Stimulated activated CD4-positive, alpha-beta T cell treated with anti-CD3 and anti-CD28 coated beads, TNF-alpha, amount 100 ng/mL, for 1 hour (primary cell): ENCODE data around the gene CBLB.
"Not testable (repeated sequence)": the region's sequence is repeated elsewhere in the genome, so short reads cannot be mapped to it uniquely, and the experiment has no call there.

Experiments
- DNase-seq, 3 donors: peaks; one replicate each; pipeline ENCODE4 v3.0.0-alpha.2; 2020; ENCODE audit warnings: low read depth in 3 of 3, low spot score in 1 of 3

CBLB gene

DNA sequence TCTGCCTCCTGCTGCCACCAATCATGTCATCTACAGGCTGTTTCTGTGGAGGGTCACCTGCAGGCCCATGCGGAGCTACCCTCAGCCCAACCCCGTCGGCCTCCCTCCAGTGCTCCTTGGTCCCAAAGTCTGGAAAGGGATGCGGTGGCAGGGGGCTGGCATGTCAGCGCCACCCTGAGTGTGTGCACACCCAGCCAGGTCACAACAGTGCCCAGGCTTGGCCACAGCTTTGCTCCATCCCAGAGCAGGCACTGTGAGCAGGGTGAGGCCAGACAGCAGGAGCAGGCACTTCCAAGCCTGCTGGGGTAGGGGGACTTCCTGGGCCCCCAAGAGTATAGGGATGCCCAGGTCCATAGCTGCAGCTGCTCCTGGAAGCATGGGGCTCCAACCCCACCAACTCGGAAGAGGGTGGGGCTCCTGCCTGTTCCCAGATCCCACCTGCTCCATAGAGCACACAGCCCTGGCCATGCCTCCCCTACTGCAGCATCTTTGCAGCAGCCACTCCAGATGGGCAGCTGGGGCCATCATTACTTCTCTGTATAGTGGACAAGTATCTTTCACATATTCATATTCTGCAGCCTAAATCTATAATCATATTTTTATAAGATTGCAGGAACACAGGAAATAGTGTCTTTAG is 109.3 kb downstream of the CBLB start:
- DNase-seq: no peak

DNA sequence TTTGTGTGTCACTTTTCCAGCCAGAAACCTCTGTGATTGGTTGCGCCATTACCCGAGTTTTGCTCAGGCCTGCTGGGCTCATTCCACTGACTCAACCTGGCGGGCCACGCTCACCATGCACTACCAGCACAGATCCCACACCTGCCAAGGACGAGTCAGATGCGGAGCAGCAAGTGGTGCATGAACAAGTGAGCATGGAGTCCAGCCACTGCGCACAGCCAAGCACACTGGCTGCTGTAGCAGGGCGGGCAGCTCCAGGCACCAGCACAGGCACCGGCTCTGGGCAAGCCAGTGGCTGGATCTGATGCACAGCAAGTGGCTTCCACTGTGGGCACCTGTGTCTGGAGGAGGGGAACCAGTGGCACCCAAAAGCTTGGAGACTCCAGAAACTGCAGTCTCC is 110.4 kb downstream of the CBLB start:
- DNase-seq: no peak

DNA sequence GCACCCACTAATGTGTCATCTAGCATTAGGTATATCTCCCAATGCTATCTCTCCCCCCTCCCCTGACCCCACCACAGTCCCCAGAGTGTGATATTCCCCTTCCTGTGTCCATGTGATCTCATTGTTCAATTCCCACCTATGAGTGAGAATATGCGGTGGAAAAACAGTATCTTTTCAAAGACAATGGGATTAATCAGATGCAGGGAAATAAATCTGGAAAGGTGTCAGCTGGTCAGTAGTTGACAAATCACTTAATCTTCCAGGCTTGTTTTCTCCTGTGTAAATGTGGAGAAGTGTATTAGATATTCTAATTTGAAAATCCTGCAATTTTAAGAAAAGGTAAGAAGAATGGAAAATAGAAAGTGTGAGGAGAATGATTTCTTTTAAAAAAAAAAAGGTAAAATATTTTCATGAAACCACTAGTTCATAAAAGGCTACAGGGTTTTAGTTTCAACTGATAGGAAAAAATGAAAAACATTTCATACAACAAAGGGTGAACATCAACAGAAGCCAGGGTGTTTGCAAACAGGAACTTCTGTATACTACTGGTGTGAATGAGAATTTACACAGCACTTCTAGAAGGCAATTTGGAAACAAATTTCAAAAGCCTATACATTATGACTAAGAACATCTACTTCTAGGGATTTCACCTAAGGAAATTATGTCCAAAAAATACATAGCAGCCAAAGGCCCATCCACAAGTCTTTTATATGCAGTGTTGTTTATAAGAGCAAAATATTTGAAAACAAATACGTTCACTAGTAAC is 113.5 kb downstream of the CBLB start:
- DNase-seq: no peak

DNA sequence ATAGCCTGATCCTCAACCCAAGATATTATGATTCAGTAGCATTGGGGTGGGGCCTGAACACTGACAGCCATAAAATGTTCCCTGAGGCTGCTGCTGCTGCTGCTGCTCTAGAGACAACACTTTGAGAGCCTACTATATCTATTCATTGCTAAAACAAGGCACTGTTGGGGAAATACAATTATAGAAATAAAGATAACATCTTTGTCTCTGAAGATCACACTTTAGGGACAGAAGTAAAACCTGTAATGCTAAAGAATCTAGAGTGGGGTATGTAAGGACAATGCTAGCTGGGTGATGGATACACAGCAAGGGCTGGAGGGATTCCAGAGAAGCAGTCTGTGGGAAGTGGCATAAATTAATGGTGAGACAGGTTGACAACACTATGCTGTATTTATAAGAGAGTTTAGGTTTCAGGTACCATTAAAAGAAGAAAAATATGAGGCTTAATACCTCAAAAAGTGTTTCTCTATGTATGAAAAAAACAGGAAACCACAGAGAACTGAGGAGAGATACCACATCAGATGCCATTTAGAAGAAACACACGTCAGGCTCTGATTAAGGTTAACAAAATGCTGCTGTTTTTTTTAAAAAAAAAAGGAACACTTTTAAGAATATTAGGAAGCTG is 115.9 kb downstream of the CBLB start:
- DNase-seq: no peak

DNA sequence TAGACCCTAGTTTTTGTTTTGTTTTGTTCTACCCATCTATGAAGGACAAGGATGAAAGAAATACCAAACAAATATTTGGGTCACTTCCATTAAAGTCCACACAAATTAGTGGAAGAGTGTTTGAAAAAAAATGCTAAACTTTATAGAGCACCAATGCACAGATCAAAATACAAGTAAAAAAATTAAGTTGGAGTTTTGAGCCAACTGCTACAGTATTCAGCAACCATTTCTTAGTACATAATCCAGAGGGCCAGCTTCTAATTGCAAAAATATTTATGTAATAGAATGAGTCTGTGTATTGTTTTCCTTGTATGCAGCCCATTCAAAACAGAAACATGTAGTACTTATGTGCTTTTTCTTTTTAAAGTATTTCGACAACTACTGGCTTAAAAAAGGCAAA is 121.1 kb downstream of the CBLB start:
- no peak for DNase-seq

DNA sequence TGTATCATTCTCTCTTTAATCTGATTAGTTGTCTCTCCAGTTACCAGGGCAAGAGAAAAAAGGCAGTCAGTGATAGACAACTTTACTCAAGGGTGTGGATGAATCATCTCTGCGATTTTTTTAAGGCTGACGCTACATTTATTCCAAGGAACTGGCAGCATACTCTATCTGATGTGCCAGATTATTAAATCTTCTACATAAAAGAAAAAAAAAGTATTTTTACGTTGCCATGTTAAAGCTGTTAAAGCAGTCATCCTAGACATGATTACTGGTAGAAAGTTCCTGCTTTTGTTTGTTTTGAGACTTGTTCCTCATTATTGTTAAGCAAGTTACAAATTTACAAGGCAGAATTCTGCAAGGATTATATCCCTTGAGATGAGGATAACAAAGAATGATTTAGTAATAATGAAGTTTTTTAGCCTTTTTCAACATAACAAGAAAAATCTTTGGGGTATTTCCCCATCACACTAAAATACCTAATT is 121.7 kb downstream of the CBLB start:
- no peak for DNase-seq

DNA sequence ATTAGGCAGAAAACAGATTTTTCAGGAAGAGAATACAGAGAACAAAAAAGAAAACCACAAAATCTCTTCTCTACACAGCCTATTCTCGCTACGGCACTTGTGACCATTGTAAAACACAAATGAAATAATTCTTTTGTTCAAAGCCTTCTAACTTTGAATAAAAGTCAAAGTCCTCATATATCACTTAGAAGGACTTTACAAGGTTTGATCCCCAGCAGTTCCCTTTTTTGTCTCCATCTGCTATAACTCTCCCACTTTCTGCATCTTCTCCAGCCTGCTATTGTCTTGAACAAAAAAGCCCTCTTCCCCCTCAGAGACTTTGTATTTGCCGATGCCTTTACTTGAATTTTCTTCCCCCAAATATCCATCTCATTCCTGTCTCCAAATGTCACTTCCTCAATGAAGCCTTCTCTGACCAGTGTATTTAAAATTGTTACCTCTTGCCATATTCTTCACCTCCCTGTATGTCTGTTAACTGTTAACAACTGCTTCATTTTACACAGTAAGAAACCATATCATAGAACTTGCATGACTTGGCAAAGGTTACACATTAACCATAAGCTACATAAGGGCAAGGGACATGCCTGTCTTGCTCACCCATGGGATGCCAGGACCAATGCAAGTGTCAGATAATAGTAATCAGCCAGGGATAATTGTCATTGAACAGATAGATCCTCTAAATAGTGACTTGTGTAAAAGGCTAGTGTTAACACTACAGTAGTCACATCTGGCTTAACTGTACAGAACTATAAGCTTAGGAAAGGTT is 122.4 kb downstream of the CBLB start:
- no peak for DNase-seq

DNA sequence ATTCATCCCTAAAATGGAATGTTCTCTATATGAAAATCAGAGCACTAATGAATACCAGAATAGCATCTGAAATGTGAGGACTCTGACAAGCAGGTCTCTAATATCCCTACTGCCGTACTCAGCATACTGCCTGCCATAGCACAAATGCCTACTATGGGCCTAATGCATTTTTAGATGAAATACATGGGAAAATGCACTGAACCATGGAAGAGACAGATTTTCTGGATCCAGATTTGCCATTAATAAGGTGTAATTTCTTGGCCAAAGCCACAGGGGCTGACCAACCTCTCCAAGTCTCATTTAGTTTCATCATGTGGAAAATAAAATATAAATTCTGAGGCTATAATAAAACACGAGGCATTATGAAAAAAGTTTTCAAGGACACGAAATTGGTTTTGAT is 123.8 kb downstream of the CBLB start:
- DNase-seq: no peak

DNA sequence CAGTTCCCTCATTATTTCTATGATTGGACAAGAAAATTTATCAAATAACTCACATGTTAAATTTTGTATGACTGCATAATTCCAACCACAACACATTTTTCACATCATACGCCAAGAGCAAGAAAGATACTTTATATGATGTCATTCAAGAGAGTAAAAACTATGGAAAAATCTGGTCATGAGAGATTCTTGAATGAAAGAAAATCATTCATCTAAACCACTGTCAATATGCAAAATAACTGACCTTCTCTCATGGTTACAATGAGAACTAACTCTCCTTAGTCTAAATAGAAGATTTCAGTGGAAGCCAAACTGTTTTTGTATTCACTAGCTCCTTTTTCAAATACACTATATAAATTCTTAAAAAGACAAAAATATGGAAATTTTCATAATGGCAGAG is 124.6 kb downstream of the CBLB start:
- no peak for DNase-seq

DNA sequence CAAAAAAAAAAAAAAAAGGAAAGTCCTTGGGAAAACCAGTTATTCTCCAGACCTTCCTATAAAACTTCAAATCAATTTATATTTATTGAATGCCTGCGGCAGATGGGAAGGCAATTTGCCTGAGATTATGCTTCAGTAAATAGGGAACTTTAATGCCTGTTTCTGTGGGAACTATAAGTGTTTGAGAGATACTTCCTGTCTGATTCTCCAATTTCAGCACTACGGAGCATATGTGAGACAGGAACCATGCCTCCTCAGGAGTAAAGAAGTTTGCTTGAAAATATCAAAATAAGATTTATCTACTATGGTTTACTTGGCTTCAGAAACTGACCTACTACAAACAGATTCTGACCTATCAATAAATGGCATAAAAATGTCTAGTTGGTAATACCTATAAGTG is 135.5 kb downstream of the CBLB start:
- no peak for DNase-seq

DNA sequence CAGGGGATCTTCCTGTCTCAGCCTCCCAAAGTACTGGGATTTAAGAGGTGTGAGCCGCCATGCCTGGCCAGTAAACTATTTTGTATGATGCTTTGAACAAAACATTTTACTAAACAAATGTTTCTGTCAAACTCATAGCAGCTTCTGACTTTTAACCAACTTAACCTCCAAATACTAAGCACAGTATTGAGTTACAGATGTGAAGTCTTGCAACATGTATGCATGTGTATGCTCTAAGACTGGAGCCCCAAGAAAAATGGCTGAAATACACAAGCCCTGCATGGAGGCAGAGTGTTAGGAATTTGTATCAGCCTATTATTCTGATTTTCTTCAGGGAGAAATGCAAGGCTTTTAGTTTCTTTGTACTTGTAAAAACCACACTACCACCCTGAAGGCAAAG is 137.1 kb downstream of the CBLB start:
- DNase-seq: no peak

DNA sequence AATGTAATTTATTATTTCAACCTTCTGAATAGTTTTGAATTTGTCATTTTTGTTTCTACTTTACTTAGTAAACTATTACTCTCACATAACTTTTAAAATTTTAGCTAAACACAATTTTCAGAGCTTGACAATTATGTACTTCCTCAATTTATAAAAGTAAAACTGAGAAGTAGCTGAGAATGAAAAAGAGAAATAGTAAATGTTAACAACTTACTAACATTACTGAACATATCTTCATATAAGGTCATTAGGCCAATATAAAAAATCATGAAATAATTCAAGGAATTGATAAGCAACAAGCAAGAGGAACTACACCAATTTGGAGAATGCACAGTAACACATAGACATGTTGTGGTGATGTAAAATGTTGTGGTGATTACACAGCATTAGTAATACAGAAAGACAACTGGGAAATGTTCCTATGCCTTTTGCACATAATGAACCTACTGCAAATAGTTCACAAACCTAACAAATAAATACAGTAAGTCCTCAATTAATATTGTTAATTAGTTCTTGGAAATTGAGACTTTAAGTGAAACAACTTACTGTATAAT is 137.9 kb downstream of the CBLB start:
- DNase-seq: no peak

DNA sequence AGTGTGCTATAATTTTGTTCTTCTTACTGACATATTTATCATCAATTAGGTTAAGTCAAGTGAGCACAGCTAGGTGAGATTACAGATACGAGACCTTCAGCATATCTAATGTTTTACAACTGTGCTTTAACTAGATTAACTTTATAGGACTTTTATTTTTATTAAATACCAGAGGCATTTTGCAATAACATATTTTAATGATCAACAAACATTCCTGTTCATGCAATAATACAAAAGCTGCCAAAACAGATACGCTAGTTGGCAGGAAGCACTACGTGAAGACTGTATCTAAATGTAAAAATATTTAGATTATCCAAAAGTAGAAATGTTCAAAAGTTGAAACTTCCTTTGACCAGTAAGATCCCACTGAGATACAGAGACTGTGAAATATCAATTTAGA is 139.1 kb downstream of the CBLB start:
- no peak for DNase-seq

DNA sequence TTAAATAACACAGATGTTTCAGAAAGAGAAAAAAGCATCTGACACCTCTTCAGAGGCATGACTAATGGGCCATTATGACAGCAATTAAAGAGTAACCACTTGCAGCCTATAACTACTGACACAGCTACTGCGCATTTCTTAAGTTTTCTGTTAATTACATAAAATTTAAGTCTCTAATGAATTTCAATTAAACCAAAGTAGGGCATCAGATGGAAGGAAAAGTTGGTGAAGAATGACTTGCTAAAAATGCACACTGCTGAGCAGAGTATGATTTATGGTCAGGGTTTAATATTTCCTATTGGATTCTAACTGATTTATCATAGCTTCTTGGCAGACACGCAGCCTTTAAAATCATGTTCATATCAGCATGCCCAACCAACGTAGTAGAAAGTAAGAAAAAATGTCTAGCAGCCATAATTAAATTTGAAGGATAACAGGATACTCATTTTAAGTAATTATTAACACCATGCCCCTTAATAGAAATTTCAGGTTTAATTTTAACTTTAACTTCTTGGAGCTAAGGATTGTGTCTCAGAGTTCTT is 140.0 kb downstream of the CBLB start:
- DNase-seq: no peak

DNA sequence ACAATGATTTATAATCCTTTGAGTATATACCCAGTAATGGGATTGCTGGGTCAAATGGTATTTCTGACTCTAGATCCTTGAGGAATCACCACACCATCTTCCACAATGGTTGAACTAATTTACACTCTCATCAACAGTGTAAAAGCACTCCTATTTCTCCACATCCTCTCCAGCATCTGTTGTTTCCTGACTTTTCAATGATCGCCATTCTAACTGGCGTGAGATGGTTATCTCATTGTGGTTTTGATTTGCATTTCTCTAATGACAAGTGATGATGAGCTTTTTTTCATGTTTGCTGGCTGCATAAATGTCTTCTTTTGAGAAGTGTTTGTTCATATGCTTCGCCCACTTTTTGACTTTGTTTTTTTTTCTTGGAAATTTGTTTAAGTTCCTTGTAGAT is 141.8 kb downstream of the CBLB start:
- not testable (repeated sequence) for DNase-seq

DNA sequence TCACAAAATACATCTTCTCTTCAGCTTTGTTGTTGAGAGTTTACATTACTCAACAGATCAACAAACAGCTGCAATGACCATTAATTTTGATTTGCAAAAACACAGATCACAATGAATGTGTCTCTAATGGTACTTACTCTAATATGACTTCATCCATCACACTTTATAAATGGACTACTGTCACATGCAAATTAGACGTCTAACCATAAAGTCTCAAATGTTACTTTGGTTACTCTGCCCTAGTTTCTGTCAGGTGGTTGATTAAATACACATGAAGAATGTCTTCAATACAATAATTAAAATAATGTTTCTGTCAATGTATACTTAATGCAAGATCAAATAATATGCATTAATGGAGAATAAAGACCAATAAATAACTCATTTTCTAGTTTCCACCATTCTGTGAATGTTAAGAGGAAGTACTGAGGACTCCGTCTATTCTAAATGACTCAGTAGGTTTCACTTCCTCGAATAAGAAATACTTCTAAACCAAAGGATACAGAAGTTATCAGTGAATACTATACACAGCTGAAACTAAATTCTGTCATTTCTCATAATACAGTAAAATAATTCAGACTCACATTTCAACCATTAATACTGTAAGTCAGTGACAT is 145.8 kb downstream of the CBLB start:
- no peak for DNase-seq

DNA sequence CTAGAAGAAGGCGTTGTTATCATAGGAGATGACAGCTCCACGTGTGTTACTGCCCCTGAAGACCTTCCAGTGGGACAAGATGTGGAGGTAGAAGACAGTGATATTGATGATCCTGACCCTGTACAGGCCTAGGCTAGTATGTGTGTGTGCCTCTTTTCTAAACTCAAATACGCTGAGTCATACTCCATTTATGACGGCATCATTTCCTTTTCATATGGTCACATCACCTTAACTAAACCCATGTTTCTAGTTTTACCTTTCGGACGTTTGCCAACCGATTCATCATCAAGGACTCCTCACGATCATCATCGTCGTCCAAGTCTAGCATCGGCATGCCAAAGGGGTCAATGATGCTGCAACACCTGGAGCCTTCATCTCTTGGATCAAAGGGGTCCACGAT is 149.0 kb downstream of the CBLB start:
- DNase-seq: no peak

DNA sequence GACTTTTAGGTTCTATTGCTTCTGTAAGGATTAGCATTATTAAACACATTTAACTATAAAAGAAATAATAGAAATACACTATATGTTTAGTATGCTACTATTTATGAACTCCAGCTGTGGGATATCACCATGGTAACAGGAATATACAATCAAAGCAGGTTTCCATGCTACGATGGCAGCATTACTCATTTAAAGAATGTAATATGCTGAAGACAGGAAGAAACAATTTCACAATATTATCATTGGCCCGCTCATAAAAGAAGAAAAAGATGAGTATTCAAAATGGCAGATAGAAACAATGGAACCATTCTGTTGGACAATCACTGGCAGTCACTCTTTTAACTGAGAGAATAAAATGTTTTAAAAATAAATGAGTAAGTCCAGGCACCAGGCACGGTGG is 153.4 kb downstream of the CBLB start:
- no peak for DNase-seq

DNA sequence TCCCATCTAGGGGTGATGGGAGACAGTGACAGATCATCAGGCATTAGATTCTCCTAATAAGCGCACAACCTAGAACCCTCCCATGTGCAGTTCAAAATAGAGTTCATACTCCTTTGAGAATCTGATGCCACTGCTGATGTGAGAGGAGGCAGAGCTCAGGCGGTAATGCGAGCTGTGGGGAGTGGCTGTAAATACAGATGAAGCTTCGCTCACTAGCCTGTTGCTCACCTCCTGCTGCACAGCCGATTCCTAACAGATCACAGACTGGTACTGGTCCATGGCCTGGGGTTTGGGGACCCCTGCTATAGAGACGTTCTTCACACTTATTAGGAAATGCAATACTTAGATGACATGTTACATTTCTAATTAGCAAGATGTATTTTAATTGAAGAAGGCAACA is 154.4 kb downstream of the CBLB start:
- no peak for DNase-seq

DNA sequence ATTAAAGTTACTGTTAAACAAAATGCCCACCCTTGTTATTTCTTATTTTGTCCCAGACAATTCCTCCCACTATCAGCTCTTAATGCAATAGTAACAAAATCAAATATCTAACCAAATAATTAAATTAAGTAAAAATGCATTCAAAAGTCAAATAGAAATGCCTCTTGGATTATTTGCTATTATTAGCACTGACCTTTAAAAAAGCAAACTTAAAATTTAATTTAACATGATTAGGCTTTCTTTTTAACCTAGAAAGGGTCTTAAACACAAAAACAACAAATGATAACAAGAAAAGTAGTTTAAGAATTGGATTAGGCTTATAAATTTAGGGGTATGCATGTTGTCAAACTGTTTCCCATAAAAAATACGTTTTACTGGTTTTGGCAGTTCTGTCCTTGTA is 159.8 kb downstream of the CBLB start:
- no peak for DNase-seq

DNA sequence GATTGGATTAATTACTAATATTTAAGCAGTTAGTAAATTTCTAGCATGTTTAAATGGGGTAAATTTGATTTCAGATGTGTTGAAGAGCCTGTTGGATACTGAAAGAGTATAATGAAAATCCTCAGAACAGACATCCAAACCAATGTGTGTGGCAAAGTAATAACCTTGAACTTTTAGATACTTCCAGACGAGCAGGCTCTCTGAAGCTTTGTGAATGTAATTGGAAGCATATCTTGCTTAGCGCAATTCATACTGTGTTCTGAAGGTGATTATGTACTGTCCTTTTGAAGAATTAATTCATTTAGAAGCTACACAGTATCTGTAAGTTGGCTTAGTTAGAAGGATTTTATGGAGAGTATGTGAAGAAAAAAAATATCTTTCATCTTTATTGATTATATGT is 161.8 kb downstream of the CBLB start:
- DNase-seq: no peak
